Thyroid gland (tissue), 4 donors: ENCODE measurements around the gene COL28A1.

Experiments
- POLR2A ChIP-seq, 2 donors: fragments of 450-650 bp; IDR thresholded peaks; one replicate each; pipeline ENCODE4 v1.6.1; 2017; ENCODE audit warnings: antibody characterized with exemption in 2 of 2, mild to moderate bottlenecking in 2 of 2, moderate library complexity in 1 of 2
- TF ChIP-seq, protein P1 (sequence below), 6 experiments: fragments of 200-600 bp in 3 of 6; fragments of 450-650 bp in 3 of 6; sonication (generic) in 3 of 6; IDR thresholded peaks; one replicate each; pipeline ENCODE4 v1.5.1; 2016 to 2019; ENCODE audit warnings: antibody characterized with exemption in 6 of 6, mild to moderate bottlenecking in 2 of 6, inconsistent platforms in 1 of 6, moderate library complexity in 1 of 6

DNA sequence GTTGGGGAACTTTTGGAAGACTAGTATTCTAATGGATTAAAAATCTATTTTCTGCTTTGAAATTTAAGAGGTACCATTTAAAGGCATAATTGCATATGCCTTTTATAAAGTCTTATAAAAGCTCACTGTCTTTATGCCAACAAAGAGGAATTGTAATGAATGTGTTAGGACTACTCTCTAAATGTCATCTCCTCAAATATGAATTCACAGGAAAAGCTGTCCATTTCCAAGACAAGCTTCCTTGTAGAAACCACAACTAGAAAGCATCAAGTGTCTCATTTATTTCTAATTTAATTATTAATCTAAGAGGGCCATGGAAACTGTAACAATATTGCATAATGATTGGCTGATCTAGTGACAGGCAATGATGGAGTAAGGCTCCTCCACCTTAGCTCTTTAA lies 130.2 kb downstream of the COL28A1 start:
- no peak for TF ChIP-seq POLR2A (IDR thresholded peaks at IDR 0.05)
- TF ChIP-seq, protein P1, sequence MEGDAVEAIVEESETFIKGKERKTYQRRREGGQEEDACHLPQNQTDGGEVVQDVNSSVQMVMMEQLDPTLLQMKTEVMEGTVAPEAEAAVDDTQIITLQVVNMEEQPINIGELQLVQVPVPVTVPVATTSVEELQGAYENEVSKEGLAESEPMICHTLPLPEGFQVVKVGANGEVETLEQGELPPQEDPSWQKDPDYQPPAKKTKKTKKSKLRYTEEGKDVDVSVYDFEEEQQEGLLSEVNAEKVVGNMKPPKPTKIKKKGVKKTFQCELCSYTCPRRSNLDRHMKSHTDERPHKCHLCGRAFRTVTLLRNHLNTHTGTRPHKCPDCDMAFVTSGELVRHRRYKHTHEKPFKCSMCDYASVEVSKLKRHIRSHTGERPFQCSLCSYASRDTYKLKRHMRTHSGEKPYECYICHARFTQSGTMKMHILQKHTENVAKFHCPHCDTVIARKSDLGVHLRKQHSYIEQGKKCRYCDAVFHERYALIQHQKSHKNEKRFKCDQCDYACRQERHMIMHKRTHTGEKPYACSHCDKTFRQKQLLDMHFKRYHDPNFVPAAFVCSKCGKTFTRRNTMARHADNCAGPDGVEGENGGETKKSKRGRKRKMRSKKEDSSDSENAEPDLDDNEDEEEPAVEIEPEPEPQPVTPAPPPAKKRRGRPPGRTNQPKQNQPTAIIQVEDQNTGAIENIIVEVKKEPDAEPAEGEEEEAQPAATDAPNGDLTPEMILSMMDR (IDR thresholded peaks at IDR 0.05), result no peak
